D721Med (cell line): ENCODE data around the gene AMOT.

Experiments
- DNase-seq: peaks from one replicate; pipeline ENCODE4 v3.0.0; 2011; ENCODE audit warnings: low spot score; ENCODE audit not compliant: insufficient read length
- FAIRE-seq: peaks from 2 replicates; lab custom pipeline; 2011; peaks lifted over from hg19 to GRCh38; lab: Jason Lieb, UNC
- TF ChIP-seq, protein P1 (sequence below): IDR thresholded peaks from 2 replicates; pipeline ENCODE4 v1.5.1; 2012; ENCODE audit warnings: mild to moderate bottlenecking, control low read depth; ENCODE audit not compliant: insufficient read depth; ENCODE audit errors: missing control alignments

Gene AMOT

GRCh38 chrX:112766774-112767173 is 73.9 kb downstream of the AMOT start:
- TF ChIP-seq, protein P1, sequence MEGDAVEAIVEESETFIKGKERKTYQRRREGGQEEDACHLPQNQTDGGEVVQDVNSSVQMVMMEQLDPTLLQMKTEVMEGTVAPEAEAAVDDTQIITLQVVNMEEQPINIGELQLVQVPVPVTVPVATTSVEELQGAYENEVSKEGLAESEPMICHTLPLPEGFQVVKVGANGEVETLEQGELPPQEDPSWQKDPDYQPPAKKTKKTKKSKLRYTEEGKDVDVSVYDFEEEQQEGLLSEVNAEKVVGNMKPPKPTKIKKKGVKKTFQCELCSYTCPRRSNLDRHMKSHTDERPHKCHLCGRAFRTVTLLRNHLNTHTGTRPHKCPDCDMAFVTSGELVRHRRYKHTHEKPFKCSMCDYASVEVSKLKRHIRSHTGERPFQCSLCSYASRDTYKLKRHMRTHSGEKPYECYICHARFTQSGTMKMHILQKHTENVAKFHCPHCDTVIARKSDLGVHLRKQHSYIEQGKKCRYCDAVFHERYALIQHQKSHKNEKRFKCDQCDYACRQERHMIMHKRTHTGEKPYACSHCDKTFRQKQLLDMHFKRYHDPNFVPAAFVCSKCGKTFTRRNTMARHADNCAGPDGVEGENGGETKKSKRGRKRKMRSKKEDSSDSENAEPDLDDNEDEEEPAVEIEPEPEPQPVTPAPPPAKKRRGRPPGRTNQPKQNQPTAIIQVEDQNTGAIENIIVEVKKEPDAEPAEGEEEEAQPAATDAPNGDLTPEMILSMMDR, result no peak
- DNase-seq (no peak), FAIRE-seq (no peak)

- TF ChIP-seq, protein P1, result no peak
- FAIRE-seq, result no peak
- DNase-seq, result no peak
These were observed 79.1 kb downstream of the AMOT start for GRCh38 chrX:112761242-112762207.

DNA sequence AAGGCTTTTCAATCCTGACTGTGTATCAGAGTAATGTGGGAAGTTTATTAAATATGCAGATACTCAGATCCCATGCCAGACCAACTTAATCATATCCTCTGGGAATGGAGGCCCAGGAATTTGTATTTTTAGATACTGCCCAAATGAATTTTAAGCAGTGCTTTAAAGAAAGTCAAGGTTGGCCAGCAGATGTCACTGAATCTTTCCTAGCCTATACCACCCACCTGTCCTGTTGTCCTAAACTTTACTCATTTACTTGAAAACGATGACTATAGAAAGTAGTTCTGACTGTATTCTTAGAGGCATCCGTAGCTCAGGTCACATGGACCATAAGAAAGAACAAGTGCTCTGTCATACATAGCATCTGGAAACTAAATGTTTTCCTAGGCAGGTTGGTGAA is 79.9 kb downstream of the AMOT start:
- TF ChIP-seq, protein P1, result no peak
- no peak for DNase-seq
- FAIRE-seq, result no peak

DNA sequence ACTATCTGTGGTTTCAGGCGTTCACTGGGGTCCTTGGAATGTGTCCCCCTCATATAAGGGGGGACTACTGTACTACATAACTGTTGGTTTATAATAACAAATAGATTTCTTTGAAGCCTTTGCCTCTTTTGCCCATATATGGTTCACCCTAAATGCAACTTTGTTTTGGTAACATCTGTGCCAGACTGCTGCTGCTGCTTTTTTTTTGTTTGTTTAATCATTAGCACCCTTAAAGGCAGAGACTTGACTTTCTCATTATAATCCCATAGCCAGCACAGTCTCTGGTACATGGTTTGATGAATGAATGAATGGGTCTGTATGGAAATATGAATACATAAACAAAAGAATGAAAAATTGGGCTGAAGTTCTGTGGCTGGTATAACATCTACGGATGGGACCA is 80.7 kb downstream of the AMOT start:
- DNase-seq (no peak), FAIRE-seq (no peak)
- TF ChIP-seq, protein P1, result no peak

- FAIRE-seq (no peak), DNase-seq (no peak)
- TF ChIP-seq, protein P1, result no peak
These were observed 81.1 kb downstream of the AMOT start for GRCh38 chrX:112759512-112759911.

DNA sequence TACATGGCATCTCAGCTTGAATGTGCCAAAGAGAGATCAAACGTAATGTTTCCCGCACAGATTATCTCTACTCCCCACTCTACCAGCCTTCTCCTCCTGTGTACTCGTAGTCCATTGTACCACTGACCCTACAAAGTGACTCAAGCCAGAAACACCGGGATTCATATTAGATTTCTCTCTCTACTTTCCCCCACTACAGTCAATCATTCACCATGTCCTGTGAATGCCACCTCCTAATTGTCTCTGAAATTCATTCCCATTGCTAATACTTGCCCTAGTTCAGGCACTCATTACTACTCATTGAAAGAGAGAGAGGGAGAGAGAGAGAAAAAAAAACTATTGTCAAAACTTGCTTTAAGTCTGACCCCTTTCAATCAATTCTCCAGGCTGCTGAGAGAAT is 82.7 kb downstream of the AMOT start:
- TF ChIP-seq, protein P1, result no peak
- FAIRE-seq (no peak), DNase-seq (no peak)

DNA sequence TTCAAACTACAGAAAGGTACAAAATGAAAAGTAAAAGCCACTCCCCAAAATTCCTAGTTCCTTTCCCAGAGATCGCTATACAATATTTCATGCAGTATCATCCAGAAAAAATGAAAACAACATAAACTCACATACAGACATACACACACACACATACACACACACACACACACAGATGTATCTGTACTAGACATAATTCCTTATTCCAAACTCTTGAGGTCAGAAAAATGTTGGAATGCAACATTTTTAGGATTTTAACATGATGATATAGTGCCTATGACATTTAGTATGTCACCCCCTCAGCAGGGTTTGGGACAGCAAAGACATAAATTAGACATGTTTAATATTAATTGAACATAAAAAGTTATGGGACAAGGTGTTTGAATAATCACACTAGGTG is 87.5 kb downstream of the AMOT start:
- no peak for FAIRE-seq
- TF ChIP-seq, protein P1, result no peak
- DNase-seq, result no peak
